Muscle of back (tissue), 13 donors: ENCODE data around the gene FIBCD1. TPM values are rescaled to one million over a fixed set of nuclear protein-coding genes. Genes with fewer than 3 reads are reported as not detected.

Experiments used
- DNase-seq, 3 donors: peaks; one replicate each; pipeline versions ENCODE4 v3.0.0 to v3.0.0-alpha.2; 2013
- long read RNA-seq, 9 donors: transcript quantifications; one replicate each; lab custom pipeline, GENCODE V29; 2026
- polyA plus RNA-seq, 10 donors: library from polyadenylated mRNA; unstranded; fragments of 120-200 nt; gene quantifications; one replicate each; pipeline ENCODE4 v1.2.1, GENCODE V29; 2013; ENCODE audit not compliant: insufficient read length in 10 of 10

Gene FIBCD1, protein sequence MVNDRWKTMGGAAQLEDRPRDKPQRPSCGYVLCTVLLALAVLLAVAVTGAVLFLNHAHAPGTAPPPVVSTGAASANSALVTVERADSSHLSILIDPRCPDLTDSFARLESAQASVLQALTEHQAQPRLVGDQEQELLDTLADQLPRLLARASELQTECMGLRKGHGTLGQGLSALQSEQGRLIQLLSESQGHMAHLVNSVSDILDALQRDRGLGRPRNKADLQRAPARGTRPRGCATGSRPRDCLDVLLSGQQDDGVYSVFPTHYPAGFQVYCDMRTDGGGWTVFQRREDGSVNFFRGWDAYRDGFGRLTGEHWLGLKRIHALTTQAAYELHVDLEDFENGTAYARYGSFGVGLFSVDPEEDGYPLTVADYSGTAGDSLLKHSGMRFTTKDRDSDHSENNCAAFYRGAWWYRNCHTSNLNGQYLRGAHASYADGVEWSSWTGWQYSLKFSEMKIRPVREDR
- polyA plus RNA-seq = under 1 TPM in 2 of 10 donors, not detected in 8; 0.12 to 0.22 TPM
- long read RNA-seq, donor 1 = 0 reads
- long read RNA-seq, donor 2 = 0 reads
- long read RNA-seq, donor 3 = 0 reads
- long read RNA-seq, donor 4 = 0 reads
- long read RNA-seq, donor 5 = 0 reads
- long read RNA-seq, donor 6 = 0 reads
- long read RNA-seq, donor 7 = 0 reads
- long read RNA-seq, donor 8 = 0 reads
- long read RNA-seq, donor 9 = 0 reads

DNA sequence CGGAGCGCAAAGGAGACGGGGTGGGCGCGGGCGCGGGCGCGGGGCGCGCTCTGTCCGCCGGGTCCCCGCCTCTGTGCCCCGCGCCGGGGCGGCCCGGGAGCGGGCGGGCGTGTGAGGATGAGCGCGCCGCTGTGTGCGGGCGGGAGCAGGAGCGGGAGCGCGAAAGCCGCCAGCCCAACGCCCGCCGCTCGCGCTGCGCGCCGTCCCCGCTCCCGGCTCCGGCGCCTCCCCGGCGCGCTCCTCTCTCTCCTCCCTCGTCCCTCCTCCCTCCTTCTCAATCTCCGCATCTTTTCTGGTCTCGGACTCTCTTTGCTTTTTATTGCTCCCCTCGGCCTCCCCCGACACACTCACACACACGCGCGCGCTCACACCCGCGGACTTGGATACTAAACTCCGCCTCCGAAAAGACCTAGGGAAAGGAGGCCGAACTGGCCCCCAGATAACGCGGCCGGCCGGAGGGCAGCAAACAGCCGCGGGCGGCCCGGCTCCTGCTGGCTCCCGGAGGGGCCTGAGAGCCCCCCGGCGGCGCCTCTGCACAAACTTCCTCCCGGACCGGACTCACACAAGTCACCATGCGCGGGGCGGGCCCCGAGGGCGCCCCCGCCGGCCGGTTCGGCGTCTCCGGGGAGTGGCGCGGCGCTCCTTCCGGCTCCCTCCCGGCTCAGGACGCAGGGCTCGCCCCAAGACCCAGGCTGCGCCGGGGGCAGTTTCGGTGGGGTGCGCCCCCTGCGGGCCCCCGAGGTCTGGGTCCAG is at the start of gene FIBCD1:
Gene FIBCD1, minus strand, starts transcription at position 596 of the 753 bp plus-strand sequence. CDS start 640 bp downstream, outside the sequence.
- peak in 1 of 3 donors; percentile 70 for DNase-seq

DNA sequence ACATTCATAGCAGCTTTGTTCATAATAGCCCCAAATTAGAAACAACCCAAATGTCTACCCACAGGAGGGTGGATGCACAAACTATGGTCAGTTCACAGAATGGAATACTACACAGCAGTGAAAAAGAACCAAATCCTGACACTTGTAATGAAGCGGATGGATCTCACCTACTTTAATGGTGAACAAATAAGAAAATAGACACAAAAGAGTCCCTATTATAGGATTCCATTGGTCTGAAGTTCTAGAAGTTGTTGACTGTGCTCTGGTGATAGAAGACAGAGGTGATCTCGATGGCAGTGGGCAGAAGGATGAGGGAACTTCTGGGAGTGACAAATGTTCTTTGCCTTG is 49.3 kb upstream of the FIBCD1 start:
- no peak for DNase-seq

DNA sequence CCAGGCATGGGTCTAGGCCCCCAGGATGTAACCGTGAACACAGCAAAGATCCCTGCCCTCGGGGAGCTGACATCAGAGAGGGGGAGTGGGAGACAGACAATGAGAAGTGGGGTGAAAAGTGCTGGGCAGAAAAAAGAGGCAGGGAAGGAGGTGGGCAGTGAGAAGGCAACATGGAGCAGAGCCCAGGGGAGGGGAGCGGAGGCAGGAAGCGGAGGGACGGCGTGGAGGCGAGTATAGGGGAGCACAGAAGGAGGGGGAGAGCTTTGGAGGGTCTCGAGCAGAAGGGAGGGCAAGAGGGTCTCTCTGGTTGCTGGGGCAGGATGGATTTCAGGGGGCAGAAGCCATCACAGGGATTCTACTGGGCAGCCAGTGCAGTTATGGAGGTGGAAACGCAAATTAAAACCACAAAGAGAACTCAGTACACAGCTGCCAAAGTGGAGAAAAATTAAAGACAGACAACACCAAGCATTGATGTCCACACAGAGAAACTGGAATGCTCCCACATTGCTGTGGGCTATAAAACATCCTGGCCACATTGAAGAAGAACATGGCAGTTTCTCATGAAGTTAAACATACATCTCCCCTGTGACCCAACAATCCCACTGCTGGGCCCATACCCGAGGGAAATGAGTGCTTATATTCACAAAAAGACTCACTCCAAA is 48.8 kb upstream of the FIBCD1 start:
- no peak for DNase-seq

DNA sequence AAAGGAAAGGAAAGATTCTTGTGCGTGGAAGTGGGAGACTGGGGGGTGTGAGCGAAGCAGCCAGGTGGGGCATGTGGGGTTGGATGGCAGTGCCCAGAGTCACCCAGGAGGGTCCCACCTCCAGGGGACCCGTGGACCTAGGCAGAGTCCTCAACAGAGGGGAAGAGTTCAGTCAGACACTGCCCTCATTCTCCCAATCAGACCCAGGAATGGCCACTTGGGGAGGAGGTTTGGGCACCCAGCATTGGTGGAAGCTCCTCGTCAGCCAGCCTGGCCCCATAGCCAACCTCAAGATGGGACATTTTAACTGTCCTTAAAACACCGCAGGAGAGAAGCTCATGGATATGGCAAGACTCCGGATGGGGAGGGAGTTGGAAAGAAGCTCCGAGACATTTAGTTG is 48.0 kb upstream of the FIBCD1 start:
- no peak for DNase-seq

DNA sequence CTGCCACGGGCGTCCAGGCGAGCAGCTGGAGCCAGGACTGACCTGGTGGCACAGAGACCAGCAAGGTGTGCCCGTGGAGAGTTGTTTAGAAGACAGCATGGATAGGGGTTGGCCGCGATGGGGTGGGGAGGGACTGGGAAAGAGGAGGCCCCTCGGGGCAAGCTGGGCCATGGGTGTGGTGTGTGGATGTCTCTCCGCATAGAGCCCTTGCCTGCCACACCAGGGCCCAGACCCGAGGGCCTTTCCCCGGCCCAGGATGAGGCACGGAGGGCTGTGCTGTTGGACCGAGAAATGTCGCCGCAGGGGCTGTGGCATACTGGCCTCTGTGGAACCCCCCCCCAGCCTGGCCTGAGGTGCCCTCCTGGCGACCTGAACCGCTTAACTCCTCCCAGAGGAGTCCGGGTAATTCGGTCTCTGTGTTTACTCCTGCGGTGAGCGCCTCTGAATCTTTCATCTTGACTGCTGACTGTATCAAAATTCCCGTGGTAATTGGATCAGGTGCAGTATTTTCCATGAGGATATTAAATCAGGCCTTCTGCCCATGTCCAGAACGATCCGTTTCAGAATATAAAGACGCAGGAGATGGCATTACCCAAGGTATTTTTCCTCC is 47.4 kb upstream of the FIBCD1 start:
- DNase-seq = no peak

DNA sequence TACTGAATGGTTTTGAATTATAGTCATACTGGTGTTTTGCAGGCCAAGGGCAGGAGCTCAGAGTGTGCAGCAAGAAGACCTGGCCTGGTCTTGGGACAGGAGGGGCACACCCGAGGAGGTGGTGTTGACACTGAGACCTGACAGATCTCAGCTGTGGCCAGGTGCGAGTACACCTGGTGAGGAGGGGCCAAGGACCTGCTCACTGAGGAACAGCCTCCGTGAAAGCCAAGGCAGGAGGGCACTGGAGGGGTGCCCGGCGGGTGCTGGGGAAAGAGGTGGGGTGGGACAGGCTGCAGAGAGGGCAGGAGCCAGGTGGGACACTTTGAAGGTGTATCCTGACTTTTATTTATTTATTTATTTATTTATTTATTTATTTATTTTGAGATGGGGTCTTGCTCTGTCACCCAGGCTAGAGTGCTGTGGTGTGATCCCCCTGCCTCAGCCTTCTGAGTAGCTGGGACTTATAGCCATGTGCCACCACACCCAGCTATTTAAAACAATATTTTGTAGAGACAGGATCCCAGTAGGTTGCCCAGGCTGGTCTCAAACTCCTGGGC is 46.6 kb upstream of the FIBCD1 start:
- DNase-seq = no peak

DNA sequence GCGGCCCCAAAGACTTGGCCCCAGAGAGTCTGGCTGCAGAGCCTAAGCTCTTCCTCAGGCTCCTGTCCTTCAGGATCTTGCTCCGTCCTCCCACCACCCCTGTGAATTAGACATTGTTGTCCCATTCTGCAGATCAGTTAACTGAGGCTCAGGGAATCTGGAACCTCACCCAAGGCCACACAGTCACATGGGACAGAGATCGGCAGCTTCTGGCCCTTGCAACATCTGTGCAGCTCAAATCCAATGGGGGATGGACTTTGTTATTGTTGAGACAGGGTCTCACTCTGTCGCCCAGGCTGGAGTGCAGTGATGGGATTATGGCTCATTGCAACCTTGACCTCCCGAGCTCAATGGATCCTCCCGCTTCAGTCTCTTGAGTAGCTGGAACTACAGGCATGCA is 46.0 kb upstream of the FIBCD1 start:
- DNase-seq = no peak

DNA sequence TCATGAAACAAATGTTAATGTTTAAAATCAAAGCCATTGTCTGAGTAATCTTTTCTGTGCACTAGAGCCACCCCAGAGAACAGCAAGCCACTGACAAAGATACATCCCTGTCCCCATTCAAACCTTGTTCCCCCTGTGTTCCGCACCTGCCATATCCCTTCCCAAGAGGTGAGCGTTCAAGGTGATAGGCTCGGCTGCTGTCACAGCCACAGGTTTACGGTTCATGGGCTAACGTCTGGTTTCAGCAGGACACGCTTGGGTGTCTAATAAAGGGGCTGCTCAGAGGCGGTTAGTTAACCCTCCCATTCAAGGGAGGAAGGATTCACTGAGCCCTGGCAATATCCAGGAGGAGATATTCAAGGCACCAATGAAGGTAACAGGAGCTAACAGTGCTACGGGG is 45.5 kb upstream of the FIBCD1 start:
- no peak for DNase-seq

DNA sequence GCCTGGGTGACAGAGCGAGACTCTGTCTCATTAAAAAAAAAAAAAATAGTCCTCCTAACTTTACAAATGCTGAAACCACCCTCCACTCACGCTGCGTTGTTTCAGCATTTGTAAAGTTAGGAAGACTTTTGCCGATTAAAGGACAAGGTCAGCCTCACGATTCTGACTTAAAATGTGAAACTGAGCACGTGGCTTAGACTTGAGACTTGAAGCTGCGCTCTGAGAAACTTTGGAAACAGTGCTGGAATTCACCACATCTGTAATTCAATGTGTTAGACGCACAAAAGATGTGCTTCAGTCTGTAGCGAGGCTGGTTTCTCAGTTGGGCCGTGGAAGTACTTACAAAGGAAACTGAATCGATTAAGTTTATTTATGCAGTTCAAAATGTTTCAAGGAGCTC is 44.9 kb upstream of the FIBCD1 start:
- no peak for DNase-seq

DNA sequence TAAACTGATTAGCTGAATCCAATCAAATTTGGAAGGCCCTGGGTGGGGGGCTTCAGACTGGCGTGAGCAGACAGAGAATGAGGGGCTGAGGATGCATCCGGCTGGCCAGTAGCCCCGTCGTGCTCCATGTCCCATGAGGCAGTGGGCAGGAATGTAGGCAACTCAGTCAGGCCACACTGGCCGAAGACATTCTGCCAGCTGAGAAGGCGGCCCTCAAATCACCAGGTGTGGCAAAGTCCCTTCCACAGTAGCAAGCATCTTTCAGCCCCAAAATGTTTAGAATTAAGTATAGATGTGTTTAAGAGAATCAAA is 44.3 kb upstream of the FIBCD1 start:
- DNase-seq = no peak

DNA sequence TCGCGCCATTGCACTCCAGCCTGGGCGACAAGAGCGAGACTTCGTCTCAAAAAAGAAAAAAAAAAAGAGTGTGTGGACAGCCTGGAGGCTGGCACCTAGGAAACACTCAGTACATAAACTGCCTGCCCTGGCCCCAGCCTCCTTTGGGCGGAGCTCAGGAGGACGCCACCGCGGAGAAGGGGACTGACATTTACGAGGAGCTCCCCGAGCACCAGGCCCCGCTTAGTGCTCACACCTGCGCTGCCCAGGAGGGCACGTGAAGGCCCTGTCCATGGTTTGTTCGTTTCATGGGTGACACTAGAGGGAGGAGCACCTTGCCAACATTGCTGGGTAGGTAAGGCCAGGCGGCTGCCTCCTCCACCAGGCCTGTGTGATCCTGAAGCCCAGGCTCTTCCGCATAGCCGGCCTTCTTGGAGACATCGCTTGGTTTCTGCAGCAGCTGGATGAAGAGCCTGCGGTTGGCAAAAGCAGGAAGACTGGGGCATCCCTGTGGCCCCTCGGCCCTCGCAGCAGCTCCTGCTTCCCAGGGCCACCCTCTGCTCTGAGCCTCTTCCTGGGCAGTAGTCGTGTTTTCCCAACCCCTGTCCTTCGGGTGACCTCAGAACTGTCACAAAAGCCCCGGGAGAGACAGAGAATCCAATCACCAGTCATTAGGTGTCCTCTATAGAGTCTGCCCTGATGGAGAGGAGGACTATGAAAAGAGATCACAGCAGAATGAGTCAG is 43.8 kb upstream of the FIBCD1 start:
- no peak for DNase-seq

DNA sequence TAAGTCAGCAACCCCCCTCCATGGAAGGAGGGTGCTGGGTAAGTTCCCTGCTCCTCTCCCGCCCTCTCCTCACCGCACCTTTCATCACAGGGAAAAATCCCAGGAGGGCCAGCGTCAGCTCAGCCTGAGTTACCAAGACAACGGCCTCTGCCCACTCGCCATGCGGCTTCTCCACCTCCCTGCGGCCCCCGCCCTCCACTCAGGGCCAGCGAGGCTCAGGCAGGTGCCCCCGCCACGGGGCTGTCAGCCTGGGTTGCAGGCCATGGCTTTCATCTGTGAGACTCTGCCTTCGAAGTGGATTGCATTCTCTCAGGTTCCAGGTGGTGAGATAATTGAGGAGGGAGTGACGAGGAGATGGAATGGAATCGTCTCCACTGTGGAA is 42.7 kb upstream of the FIBCD1 start:
- DNase-seq = no peak

DNA sequence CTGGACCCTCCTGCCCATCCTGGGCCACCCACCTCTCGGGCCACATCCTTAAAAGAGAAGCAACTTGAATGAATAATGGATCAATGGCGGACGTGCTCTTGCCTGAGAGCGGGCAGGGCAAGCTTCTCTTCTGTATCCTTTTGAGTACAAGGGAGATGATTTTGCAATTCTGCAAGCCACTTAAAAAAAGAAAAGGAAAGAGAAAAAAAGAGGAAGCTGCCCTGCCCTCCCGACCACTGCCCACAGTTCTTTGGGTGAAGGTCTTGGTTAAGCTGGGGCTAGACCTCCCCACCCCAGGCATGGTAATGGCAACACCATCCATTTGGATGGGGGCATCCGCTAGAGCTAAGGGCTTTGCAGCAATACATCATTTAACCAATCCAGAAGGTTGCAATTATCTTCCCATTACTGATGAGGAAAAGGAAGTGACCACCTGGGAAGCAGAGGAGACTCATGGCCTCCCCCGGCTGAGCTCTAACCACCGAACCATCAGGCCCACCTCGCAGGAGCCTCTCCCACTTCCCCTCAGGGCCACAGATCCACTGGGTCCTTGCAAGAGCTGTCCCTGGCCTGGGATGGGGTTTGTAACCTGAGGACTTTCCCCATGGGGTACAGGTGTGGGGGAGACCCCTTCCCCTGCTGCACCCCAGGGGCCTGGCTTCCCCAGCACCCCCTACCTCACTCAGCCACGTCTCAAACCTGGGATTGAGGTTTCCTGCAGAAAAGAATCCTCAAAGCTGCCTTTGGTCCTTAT is 42.1 kb upstream of the FIBCD1 start:
- DNase-seq = no peak

DNA sequence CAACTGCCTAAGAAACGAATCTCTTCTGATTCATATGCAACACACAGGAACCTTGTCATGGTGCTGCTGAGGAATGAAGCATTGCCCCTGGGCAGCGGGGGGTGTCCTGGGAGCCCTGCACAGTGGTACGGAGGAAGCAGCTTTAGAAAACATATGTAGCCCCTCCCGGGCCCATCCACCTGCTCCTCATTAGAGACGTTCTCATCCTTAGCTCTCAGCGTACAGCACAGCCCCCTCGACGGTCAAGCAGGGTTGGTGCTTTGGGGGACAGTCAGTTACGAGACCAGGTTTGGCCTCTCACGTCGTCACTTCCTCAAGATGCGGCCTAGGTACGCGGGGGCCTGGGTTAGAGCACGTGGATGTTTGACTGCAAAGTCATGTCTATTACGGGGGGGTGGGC is 41.5 kb upstream of the FIBCD1 start:
- DNase-seq = no peak

DNA sequence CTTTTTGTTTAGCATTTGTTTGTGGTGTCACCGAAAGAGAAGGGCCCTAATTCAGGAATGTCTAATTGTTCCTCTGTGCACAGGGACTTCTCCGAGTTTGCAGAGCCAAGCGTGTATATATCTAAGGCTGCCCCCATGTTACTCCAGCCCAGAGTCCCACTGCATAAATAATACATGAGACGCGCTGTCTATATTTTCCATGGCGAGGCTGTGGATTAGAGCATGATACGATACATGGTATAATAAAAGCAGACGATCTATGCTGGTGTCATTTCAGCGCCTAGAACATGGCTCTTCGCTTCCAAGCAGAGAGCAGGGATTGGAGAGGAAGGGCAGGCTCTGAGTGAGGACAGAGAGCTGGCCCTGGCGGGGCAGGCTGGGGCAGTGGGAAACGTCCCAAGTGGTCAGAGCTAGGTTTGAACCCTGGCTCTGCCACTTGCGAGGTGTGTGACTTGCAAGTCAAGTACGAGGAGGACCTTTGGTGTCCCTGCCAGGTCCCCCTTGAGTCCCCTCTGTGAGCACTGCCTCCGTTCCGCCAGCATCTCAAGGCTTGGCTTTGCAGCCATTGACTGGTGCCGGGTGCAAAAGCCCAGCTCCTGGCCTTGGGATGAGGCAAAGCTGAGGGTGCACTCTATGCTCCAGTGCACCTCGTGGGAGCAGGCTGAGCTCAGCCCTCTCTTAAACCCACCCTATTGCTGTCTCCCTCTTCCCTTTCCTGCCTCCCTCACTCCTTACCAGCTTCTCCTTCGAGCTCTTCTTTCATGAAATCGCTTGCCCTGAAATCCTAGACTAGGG is 40.7 kb upstream of the FIBCD1 start:
- DNase-seq = no peak

DNA sequence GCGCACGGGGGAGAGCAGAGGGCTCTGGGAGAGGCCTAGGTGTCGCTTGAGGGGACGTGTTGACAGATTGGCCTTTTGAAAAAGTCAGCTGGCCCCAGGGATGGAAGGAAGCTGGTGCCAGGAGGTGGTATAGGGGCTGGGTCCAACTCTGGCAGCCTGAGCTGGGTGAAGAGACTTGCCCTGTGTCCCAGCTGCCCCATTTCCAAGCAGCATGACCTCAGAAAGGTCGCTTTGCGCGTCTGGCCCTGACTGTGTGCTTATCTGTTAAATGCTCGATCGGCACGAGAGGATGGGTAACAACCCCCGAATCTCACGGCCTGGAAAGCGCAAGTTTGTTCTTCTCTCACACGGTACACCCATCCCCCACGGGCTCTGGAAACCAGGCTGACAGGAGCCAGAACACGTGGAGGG is 38.8 kb upstream of the FIBCD1 start:
- DNase-seq = no peak

DNA sequence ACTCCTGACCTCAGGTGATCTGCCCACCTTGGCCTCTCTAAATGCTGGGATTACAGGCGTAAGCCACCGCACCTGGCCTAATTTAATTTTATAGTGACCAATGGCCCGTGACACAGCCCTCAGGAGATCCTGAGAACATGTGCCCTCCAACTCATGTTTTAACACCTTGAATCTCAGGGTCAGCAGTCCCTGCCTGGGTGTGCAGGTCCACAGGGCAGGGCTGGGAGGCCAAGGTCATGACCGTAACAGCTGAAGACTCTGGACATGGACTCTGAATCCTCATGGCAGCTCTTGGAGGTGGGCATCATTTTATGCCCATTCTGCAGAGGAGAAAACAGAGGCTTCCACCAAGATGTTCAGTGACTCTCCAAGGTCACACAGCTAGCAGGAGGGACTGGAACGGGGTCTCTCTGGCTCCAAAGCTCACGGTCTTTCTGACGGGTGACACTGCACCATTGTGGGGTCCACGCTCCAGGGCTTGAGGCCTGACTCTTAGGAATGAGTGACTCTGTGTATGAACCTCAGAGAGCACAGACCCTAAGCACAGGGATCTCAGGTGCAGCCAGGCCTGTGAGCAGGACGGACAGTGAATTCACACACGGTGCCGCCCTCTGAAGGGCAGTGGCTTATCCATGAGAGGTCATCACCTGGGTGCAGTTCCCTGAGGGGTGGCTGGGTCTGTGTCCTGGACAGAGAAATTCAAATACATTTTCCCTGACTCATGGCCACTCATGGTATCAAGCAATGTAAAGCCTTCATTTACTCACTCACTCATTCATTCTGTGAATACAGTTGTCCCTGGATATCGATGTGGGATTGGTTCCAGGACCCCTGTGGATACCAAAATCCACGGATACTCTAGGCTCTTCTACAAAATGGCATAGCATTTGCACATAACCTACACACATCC is 37.1 kb upstream of the FIBCD1 start:
- no peak for DNase-seq

DNA sequence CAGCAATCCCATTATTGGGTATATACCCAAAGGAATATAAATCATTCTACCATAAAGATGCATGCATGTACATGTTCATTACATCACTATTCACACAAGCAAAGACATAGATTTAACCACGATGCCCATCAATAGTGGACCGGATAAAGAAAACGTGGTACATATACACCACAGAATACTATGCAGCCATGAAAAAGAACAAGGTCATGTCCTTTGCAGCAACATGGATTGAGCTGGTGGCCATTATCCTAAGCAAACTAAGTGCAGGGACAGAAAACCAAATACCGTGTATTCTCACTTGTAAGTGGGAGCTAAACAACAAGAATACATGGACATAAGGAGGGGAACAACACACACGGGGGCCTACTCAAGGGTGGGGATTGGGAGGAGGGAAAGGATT is 36.1 kb upstream of the FIBCD1 start:
- no peak for DNase-seq
